Measurements from ENCODE around the gene CD74. TPM values are rescaled to one million over a fixed set of nuclear protein-coding genes. Genes with fewer than 3 reads are reported as not detected.

CD74 gene
- total and polyA plus RNA-seq, 2 of the 13 experiments (the other 11 are each of a cell fraction or from before 2014, with no cell fraction given) = 34.1 to 84.4 TPM

DNA sequence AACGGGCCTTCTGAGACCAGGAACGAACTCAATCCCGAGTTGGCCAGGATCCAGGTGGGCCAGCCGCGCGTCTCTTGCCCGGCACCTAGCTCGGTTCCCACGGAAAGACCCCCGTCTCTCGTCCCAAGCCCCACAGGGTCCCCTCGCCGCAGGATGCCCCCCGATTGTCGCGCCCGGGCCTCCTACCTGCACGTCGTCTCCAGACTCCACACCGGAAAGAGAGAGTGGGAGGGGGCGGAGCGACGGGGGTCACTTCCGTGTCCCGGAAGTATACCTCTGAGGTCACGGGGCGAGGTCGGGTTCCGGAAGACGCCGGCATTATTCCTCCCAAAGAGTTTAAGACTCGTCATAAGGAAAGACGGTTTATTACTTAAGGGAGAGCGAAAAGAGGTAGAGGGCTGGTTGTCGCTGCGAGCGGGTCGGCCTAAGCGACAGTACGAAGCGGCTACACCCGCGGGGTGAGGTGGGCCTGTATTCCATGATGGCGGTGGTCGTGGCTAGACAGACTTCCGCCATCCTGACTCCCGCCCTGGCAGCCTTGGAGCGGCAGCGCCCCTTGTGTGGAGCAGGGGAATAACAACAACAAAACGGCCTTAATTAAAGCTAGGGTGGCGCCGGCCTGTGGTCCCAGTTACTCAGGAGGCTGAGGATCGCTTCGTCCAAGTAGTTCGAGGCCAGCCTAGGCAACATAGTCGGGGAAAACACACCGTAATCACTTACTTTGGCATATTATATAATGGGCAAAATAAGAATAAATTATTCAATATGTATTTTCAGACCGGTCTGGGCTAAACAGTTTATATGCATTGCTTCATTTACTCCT, 37.0 kb upstream of the CD74 start, which contains the start of gene RPS14 (continued):
- TF ChIP-seq FOSL1 (CRISPR knock-in tag; IDR thresholded peaks at IDR 0.05; ENCODE audit: borderline replicate concordance) (no peak), CENPBD1 (CRISPR knock-in tag; IDR thresholded peaks at IDR 0.05; ENCODE audit: borderline replicate concordance, low read depth) (no peak), ZNF136 (CRISPR knock-in tag; IDR thresholded peaks at IDR 0.05; ENCODE audit: low read depth) (0 out of 2 replicates have a peak, but pooled peaks have one; percentile 66), AHR (CRISPR knock-in tag; IDR thresholded peaks at IDR 0.05) (0 out of 2 replicates have a peak, but pooled peaks have one; percentile 45), IKZF4 (CRISPR knock-in tag; IDR thresholded peaks at IDR 0.05; ENCODE audit: borderline replicate concordance, low read depth, not compliant biosample characterization) (peak; percentile 44), ZBTB20 (CRISPR knock-in tag; IDR thresholded peaks at IDR 0.05; ENCODE audit: borderline replicate concordance, low read depth) (peak; percentile 82; the same call in 1 of the 2 replicates), TGIF2 (CRISPR knock-in tag; IDR thresholded peaks at IDR 0.05) (peak; percentile 23; the same call in 1 of the 2 replicates), MLXIP (CRISPR knock-in tag; IDR thresholded peaks at IDR 0.05; ENCODE audit: borderline replicate concordance) (0 out of 2 replicates have a peak, but pooled peaks have one; percentile 68), ZNF703 (CRISPR knock-in tag; IDR thresholded peaks at IDR 0.05; ENCODE audit: borderline replicate concordance) (no peak), CEBPB (IDR thresholded peaks at IDR 0.05; ENCODE audit: borderline replicate concordance, low read depth, low read length) (no peak), ZNF850 (CRISPR knock-in tag; conservative IDR thresholded peaks at IDR 0.05) (no peak), POLR2G (IDR thresholded peaks at IDR 0.05; ENCODE audit: low read depth, low read length) (peak; percentile 99), CREB3 (CRISPR knock-in tag; IDR thresholded peaks at IDR 0.05) (no peak; the same call in 1 of the 2 replicates), ZNF772 (CRISPR knock-in tag; IDR thresholded peaks at IDR 0.05) (peak; percentile 93), SALL1 (CRISPR knock-in tag; IDR thresholded peaks at IDR 0.05) (peak; percentile 63; the same call in 1 of the 2 replicates), ZNF337 (CRISPR knock-in tag; IDR thresholded peaks at IDR 0.05; ENCODE audit: borderline replicate concordance, low read depth) (no peak)
- TF ChIP-seq, protein P1, sequence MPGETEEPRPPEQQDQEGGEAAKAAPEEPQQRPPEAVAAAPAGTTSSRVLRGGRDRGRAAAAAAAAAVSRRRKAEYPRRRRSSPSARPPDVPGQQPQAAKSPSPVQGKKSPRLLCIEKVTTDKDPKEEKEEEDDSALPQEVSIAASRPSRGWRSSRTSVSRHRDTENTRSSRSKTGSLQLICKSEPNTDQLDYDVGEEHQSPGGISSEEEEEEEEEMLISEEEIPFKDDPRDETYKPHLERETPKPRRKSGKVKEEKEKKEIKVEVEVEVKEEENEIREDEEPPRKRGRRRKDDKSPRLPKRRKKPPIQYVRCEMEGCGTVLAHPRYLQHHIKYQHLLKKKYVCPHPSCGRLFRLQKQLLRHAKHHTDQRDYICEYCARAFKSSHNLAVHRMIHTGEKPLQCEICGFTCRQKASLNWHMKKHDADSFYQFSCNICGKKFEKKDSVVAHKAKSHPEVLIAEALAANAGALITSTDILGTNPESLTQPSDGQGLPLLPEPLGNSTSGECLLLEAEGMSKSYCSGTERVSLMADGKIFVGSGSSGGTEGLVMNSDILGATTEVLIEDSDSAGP (CRISPR knock-in tag; IDR thresholded peaks at IDR 0.05; ENCODE audit: borderline replicate concordance) = peak; percentile 94
- TF ChIP-seq, protein P2, sequence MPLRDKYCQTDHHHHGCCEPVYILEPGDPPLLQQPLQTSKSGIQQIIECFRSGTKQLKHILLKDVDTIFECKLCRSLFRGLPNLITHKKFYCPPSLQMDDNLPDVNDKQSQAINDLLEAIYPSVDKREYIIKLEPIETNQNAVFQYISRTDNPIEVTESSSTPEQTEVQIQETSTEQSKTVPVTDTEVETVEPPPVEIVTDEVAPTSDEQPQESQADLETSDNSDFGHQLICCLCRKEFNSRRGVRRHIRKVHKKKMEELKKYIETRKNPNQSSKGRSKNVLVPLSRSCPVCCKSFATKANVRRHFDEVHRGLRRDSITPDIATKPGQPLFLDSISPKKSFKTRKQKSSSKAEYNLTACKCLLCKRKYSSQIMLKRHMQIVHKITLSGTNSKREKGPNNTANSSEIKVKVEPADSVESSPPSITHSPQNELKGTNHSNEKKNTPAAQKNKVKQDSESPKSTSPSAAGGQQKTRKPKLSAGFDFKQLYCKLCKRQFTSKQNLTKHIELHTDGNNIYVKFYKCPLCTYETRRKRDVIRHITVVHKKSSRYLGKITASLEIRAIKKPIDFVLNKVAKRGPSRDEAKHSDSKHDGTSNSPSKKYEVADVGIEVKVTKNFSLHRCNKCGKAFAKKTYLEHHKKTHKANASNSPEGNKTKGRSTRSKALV (CRISPR knock-in tag; IDR thresholded peaks at IDR 0.05) = peak; percentile 56; the same call in 1 of the 2 replicates

Measured in HepG2 (cell line).